Lung microvascular endothelial cell (primary cell): ENCODE measurements around the gene TMEM109. TPM values are rescaled to one million over a fixed set of nuclear protein-coding genes. Genes with fewer than 3 reads are reported as not detected.

ENCODE experiments used
- DNase-seq, 2 donors: peaks; one replicate each; pipeline versions ENCODE4 v3.0.0 to v3.0.0-alpha.2; 2010; ENCODE audit warnings: low read depth in 2 of 2
- total RNA-seq: library from RNA; depleted of rRNA; stranded (reverse); fragments of >200 nt; gene quantifications from 2 replicates; pipeline ENCODE4 v1.2.1, GENCODE V29; 2014

Gene TMEM109
- total RNA-seq, 1 donor from 2014 or later = 70.2 TPM

- no peak for DNase-seq
Measured at GRCh38 chr11:60966890-60967289, 52.9 kb downstream of the TMEM109 start.

GRCh38 chr11:60968223-60968622 lies 54.3 kb downstream of the TMEM109 start:
- DNase-seq = no peak

GRCh38 chr11:60970369-60970774 lies 56.4 kb downstream of the TMEM109 start:
- peak; percentile 51 to 66 for DNase-seq

GRCh38 chr11:60970890-60971289 lies 56.9 kb downstream of the TMEM109 start:
- no peak for DNase-seq

- DNase-seq = no peak
Measured at GRCh38 chr11:60971520-60971919, 57.6 kb downstream of the TMEM109 start, which contains the start of gene CD6. TSS of gene CD6 (plus strand) at chr11:60971680. CDS start at chr11:60971866, 186 bp downstream.

- DNase-seq = no peak
Measured at GRCh38 chr11:60972182-60973030, 58.4 kb downstream of the TMEM109 start.

Other genes with a start within 250 kb of the TMEM109 start
- not detected in 2 replicates for gene MS4A8, start 214.5 kb upstream of the TMEM109 start, total RNA-seq
- gene MS4A18, start 189.4 kb upstream of the TMEM109 start, total RNA-seq = not detected in 2 replicates
- gene MS4A15, start 157.3 kb upstream of the TMEM109 start, total RNA-seq = not detected in 2 replicates
- not detected in 2 replicates for gene MS4A10, start 128.8 kb upstream of the TMEM109 start, total RNA-seq
- 10.1 and 11.6 TPM in 2 replicates for gene CCDC86, start 72.0 kb upstream of the TMEM109 start, total RNA-seq
- gene PTGDR2, start 58.2 kb upstream of the TMEM109 start, total RNA-seq = under 0.01 TPM in 1 of 2 replicates, not detected in the other
- gene ZP1, start 46.6 kb upstream of the TMEM109 start, total RNA-seq = not detected in 2 replicates
- 44.6 and 47.1 TPM in 2 replicates for gene PRPF19, start 7.6 kb upstream of the TMEM109 start, total RNA-seq
- gene TMEM132A, start 10.3 kb downstream of the TMEM109 start, total RNA-seq = 49.7 and 56.2 TPM in 2 replicates
- 4.6 and 6.0 TPM in 2 replicates for gene SLC15A3, start 38.0 kb downstream of the TMEM109 start, total RNA-seq
- not detected in 2 replicates for gene CD6, start 57.5 kb downstream of the TMEM109 start, total RNA-seq
- gene CD5, start 188.3 kb downstream of the TMEM109 start, total RNA-seq = not detected in 2 replicates
- 4.4 and 6.2 TPM in 2 replicates for gene VPS37C, start 247.3 kb downstream of the TMEM109 start, total RNA-seq